Osteocyte (in vitro differentiated cells): ENCODE measurements around the gene RABGAP1L. TPM values are rescaled to one million over a fixed set of nuclear protein-coding genes. Genes with fewer than 3 reads are reported as not detected.
"Not testable (repeated sequence)": the region's sequence is repeated elsewhere in the genome, so short reads cannot be mapped to it uniquely, and the experiment has no call there.

Experiments
- DNase-seq: peaks from one replicate; pipeline ENCODE4 v3.0.0; 2021; ENCODE audit warnings: mixed read lengths; ENCODE audit not compliant: unreplicated experiment; ENCODE audit errors: extremely low spot score
- H3K27ac Mint-ChIP-seq: one replicate; pipeline ENCODE4 v1.8.0; 2021; ENCODE audit warnings: mild to moderate bottlenecking, mixed read lengths; ENCODE audit not compliant: unreplicated experiment
- H3K27me3 Mint-ChIP-seq: one replicate; pipeline ENCODE4 v1.8.0; 2021; ENCODE audit warnings: mixed read lengths; ENCODE audit not compliant: unreplicated experiment
- H3K36me3 Mint-ChIP-seq: one replicate; pipeline ENCODE4 v1.8.0; 2021; ENCODE audit warnings: mixed read lengths; ENCODE audit not compliant: unreplicated experiment
- H3K4me1 Mint-ChIP-seq: one replicate; pipeline ENCODE4 v1.8.0; 2021; ENCODE audit warnings: mixed read lengths; ENCODE audit not compliant: unreplicated experiment
- H3K4me3 Mint-ChIP-seq: one replicate; pipeline ENCODE4 v1.8.0; 2021; ENCODE audit warnings: mild to moderate bottlenecking, moderate library complexity, mixed read lengths; ENCODE audit not compliant: unreplicated experiment
- H3K9me3 Mint-ChIP-seq: one replicate; pipeline ENCODE4 v1.8.0; 2021; ENCODE audit warnings: mixed read lengths; ENCODE audit not compliant: unreplicated experiment
- CTCF ChIP-seq: fragments of 200-600 bp; sonication (generic); IDR thresholded peaks from 2 replicates; pipeline ENCODE4 v1.5.0; 2021; ENCODE audit warnings: antibody characterized with exemption, mild to moderate bottlenecking, moderate library complexity
- total RNA-seq: library from RNA; stranded (reverse); gene quantifications from 2 replicates; pipeline ENCODE4 v1.2.1, GENCODE V29; 2021

RABGAP1L gene
- total RNA-seq, 1 donor from 2014 or later, result 29.3 TPM

- H3K4me3 Mint-ChIP-seq, result no peak overlapping the region
- H3K4me1 Mint-ChIP-seq, result peaks cover 2% of the 10 kb centered on the region
- H3K27me3 Mint-ChIP-seq, result no peaks in the 10 kb centered on the region
- no peak for TF ChIP-seq CTCF
- no peak overlapping the region for H3K27ac Mint-ChIP-seq
- peaks cover 4% of the 10 kb centered on the region for H3K9me3 Mint-ChIP-seq
- peaks cover 3% of the 10 kb centered on the region for H3K36me3 Mint-ChIP-seq
- no peak for DNase-seq
These were observed 530.2 kb downstream of the RABGAP1L start for GRCh38 chr1:174689524-174689923.

GRCh38 chr1:174690266-174690665, 530.9 kb downstream of the RABGAP1L start:
- Mint-ChIP-seq H3K27me3 (no peaks in the 10 kb centered on the region), H3K4me3 (no peak overlapping the region), H3K36me3 (peaks cover 3% of the 10 kb centered on the region), H3K9me3 (peaks cover 4% of the 10 kb centered on the region), H3K27ac (no peak overlapping the region), H3K4me1 (peaks cover 2% of the 10 kb centered on the region)
- DNase-seq, result no peak
- TF ChIP-seq CTCF, result no peak

DNA sequence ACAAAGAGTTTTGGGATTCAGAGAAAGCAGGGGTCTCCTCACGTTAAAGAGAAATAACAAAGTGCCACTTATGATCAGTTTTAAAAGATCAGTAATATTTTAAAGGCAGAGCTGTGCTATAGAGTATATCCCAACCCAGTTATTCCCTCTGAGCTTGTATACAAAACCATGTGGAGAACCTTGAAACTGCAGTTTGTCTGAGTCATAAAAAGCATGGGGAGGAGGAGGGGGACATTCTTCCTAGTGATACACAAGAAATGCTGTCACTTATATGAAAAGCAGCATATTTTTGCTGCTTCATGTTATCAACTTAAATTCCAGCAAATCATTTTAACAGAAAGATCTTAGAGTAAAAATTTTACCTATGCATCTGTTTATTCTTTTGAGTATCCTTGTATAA, 533.0 kb downstream of the RABGAP1L start:
- no peak overlapping the region for H3K4me3 Mint-ChIP-seq
- no peak overlapping the region for H3K27ac Mint-ChIP-seq
- H3K4me1 Mint-ChIP-seq, result peaks cover 2% of the 10 kb centered on the region
- H3K36me3 Mint-ChIP-seq, result no peaks in the 10 kb centered on the region
- no peak for DNase-seq
- H3K9me3 Mint-ChIP-seq, result no peaks in the 10 kb centered on the region
- no peaks in the 10 kb centered on the region for H3K27me3 Mint-ChIP-seq
- no peak for TF ChIP-seq CTCF

GRCh38 chr1:174693085-174693484, 533.8 kb downstream of the RABGAP1L start:
- Mint-ChIP-seq H3K4me1 (peaks cover 4% of the 10 kb centered on the region), H3K27me3 (no peaks in the 10 kb centered on the region), H3K4me3 (no peak overlapping the region), H3K36me3 (no peaks in the 10 kb centered on the region), H3K9me3 (no peaks in the 10 kb centered on the region), H3K27ac (no peak overlapping the region)
- DNase-seq, result no peak
- TF ChIP-seq CTCF, result no peak

- not testable (repeated sequence) for H3K9me3 Mint-ChIP-seq, H3K4me3 Mint-ChIP-seq, H3K36me3 Mint-ChIP-seq, H3K4me1 Mint-ChIP-seq, H3K27ac Mint-ChIP-seq, DNase-seq, H3K27me3 Mint-ChIP-seq
These were observed 534.2 kb downstream of the RABGAP1L start for GRCh38 chr1:174693539-174693938.
